DMS53 treated with DMSO at 0.1 percent for 48 hours (cell line): Measurements from ENCODE around the gene VPS35L.
"Not testable (repeated sequence)": the region's sequence is repeated elsewhere in the genome, so short reads cannot be mapped to it uniquely, and the experiment has no call there.

Experiments used
- DNase-seq: peaks from one replicate; lab custom pipeline; 2025; ENCODE audit not compliant: unreplicated experiment; lab: John Stamatoyannopoulos, UW

VPS35L gene

DNA sequence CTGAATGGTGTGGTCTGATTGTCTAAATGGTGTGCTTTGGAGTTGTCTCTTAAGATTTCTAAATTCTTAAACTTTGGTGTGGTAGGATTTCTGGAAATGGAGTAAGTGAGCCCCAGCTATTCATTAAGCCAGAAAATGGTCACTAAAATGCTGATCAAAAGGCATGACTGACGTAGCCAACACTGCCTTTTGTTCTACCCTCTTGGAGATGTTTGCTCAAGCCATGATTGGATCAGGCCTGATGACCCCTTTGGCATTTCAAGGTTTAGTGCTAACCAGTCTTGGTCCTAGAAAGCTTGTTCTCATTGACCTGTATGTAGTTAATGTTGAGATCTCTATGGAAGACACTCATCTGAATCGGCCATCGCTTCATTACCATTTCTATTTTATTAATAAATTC, 94.5 kb downstream of the VPS35L start:
- no peak for DNase-seq

DNA sequence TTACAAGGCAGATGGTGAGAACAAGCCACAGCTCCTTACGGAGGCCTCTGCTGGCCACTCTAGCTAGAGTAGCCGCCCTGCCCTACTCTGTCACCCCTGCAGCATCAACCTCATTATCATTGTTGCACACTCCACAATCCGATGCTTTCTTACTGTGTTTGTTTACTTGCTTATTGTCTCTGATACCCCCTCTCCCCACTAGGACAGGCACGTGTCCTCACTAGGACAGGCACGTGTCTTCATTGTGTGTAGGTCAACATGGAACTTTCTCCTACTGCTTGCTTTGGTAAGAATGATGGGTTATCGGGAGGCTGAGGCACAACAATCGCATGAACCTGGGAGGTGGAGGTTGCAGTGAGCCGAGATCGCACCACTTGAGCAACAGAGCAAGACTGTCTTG, 98.6 kb downstream of the VPS35L start:
- no peak for DNase-seq

DNA sequence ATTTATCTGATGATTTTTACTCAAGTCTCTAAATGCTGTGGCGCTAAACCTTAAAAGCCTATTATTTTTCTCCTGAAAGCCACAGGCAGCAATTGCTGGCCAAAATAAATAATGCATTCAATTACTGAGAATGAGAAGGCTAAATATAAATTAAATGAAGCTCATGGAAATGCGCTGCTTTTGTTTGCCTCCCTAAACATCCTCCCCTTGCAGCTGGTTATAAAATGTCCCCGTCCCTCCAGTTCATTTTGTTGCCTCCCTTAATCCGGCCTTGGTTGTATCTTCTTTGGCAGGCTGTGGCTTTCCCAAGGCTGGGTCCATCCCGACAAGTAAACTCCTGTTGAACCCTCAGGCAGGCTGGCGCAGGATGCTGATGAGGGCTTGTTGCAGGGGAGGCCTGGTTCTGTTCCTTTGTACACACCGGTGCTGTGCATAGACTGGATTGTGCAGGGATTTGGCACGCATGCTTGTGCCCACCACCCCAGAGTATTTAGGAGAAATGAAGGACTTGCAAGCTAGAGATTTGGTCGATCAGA, 99.8 kb downstream of the VPS35L start:
- no peak for DNase-seq

DNA sequence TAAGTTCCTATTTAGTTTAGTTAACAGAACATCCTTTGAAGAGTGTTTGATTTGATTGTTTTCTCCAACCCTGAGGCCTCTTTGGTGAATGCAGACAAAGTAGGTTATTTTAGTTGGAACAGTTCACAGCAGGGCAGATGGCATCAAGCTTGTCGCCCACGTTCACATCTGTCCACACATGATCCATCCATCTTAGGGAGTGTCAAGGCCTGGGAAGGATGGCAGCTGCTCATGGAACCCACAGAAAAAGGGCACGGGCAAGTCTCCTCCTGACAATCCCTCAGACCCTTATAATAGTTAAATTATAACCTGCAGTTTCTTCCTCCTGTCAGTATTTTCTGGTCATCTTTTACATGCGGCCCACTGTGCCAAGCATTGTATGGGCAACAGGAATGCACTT, 102.3 kb downstream of the VPS35L start:
- DNase-seq: no peak

DNA sequence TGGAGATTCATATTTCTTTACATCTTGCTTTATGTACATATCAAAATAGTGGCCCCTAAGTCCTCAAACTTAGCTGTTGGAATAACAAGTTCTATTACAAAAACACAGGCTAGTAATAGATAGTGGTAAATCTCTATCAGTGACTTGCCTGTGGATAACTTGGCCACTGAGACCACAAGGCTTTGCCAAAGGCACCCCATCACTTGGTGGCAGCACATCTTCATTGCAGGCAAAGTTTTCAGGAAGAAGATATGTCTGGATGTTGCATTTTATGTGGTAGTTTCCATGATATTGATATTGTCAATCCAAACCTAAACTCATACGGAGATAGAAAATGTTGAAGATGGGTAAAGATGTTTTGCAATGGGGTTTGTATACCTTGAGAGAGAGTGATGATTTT, 104.1 kb downstream of the VPS35L start:
- DNase-seq: no peak

DNA sequence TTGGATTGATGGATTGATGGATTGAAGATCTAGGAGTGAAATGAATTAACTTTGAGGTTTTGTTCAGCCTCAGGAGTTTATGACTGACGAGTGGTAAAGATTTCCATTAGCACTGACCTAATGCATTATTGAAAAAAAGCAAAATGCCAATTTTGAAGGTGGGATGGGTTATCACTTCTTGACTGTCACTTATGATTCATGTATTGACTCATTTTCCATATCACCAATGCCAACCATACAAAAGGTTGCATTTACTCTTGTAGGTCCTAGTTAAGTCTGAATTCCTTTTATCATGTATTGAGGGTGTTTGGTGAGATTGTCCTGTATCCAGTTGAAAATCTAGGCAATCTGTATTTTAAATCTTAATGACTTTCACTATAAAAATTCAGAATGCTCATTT, 104.9 kb downstream of the VPS35L start:
- DNase-seq: no peak

DNA sequence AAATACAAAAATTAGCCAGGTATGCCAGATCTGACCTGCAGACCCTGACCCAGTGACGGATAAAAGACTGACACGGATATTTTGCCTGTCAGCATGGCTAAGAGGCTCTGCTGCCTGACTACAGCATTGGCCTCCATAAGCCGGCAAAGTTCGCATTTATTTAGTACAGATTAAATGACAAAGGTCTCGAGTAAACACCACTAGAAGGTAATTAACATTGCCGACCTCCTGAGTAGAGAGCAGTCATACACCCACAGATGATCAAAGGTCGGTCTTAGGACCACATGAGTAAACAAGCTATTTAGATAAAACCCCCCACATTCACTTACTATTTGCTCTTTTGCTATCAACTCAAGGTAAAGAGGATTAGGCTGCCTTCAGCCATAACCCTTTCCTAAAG, 106.8 kb downstream of the VPS35L start:
- no peak for DNase-seq

DNA sequence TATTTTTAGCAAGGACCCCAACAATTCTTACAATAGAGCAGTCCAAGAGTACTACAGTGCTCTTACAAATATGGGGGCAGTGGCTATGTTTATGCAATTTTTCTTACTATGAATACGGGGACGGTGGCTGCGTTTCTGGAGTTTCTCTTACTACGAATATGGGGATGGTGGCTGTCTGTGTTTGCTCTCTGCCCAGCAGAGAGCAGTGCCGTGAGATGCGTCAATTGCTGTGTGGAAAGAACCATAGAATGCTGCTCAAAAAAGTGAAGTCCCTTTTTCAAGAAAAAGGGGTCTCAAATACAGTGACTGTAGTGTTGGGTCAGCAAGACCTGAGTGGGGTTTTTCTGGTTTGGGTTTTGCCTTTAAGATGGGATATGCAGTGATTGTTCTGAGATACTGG, 108.7 kb downstream of the VPS35L start:
- DNase-seq: no peak

DNA sequence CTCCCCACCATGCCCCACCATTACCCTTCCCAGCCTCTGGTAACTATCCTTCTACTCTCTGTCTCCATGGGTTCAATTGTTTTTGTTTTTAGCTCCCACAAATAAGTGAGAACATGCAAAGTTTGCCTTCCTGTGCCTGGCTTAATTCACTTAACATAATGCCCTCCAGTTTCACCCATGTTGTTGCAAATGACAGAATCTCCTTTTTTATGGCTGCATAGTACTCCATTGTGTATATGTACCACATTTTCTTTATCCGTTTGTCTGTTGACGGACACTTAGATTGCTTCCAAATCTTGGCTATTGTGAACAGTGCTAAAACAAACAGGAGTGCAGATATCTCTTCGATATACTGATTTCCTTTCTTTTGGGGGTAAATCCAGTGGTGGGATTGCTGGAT, 109.8 kb downstream of the VPS35L start:
- DNase-seq: not testable (repeated sequence)

DNA sequence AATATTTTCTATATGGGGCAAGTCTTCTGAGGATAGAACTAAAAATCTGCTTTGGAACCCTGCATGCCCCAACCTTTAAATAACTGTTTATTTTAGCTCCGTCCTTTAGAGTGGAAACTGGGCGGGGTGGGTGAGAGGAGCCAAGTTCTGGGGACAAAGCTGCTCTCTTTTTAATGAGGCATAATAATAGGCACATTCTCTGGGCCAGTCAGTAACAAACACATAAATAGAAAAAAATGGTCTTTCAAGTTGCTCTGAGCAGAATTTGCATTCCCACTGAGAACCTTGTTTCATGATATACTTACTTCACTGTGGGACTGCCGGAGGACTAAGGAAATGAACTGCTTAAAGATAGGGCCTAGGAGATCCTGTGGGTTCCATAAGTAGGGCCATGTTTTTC, 111.0 kb downstream of the VPS35L start:
- DNase-seq: no peak

DNA sequence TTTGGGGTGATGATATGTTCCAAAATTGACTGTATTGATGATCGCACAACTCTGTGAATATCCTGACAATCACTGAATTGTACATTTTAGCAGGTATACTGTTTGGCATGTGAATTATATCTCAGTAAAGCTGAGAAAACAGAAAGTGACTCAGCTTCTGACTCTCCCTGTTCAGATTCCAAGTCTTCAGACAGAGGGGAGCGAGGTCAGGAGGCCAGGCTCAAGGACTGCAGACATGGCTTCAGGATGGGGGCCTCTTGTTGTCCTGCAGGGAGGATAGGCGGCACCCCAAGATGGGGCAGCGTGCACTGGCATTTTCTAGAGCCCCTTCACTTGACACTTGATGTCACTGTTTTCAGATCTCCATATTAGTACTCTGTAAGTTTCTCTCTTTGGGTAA, 116.9 kb downstream of the VPS35L start:
- DNase-seq: no peak

DNA sequence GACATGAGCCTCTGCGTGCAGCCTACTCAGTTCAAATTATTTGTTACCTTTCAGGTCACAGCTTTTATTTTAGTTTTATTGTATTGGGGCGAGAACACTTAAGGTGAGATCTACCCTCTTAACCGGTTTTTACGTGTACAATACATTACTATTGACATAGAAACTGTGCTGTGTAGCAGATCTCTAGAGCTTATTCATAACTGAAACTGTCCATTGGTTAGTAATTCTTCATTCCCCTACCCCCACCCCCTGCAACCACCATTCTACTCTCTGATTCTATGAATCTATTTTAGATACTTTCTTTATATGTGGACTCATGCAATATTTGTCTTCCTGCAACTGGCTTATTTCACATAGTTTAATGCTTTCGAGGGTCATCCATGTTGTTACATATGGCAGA, 119.0 kb downstream of the VPS35L start:
- DNase-seq: no peak

DNA sequence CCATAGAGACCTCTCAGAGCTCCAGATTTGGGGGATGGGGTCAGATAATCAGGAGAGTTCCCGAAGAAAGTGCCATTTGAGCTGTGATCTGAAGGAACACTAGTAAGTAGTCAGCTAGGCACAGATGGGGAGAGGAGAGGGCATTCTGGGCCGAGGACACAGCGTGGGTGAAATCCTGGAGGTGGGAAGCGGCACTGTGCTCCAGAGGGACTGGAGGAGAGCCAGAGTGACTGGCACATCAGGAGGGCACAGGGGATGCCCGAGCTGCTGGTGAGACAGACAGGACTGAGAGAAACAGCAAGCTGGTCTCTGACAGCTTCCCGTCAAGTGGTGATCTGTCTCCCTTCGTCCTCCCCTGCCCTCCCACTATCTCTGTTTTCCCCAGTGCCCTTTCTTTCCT, 121.9 kb downstream of the VPS35L start:
- DNase-seq: no peak

DNA sequence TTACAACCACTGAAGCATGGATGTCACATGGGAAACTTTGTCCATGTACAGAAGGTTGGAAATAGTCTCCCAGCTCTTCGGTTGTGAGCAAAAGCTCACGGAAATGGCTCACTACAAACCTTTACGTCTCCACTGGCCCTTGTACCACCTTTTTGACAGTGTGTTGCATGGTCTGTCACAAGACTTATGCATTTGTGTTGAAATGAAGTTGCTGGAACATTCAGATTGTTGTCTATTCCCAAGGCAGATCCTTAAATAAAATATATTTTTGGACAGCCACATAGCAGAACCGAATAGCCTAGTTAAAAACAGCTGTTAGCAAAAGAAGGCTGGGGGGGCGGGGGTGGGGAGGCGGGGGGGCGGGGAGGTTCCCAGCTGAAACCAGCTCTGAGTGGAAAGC, 123.3 kb downstream of the VPS35L start:
- DNase-seq: no peak

DNA sequence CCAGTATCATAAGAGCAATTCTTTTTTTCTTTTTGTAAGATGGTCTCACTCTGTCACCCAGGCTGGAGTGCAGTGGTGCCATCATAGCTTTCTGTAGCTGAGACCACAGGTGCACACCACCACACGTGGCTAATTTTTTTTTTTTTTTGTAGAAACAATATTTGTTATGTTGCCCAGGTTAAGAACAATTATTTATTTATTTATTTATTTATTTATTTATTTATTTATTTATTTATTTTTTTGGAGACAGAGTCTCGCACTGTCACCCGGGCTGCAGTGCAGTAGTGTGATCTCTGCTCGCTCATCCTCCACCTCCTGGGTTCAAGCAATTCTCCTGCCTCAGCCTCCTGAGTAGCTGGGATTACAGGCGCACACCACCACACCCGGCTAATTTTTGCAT, 123.8 kb downstream of the VPS35L start:
- not testable (repeated sequence) for DNase-seq

DNA sequence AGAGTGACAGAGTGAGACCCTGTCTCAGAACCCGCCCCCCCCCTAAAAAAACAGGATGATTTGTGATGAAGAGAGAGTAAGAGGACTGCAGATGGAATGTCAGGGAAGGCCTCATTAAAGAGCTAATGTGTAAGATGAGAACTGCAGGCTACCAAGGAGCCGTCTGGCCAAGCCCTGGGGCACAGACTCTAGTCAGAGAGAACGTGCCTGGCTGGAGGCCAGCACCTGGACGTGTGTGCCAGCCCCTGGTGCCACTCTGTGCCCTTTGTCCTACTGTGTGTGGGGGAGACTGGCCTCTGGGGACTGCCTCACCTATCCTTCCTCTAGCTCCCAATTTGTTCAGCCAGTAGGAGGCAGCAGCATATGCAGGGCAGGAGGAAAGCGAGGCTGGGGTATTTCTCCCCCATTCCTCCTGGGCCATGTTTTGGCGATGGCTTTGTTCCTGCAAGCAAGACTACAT, 125.4 kb downstream of the VPS35L start:
- DNase-seq: no peak

DNA sequence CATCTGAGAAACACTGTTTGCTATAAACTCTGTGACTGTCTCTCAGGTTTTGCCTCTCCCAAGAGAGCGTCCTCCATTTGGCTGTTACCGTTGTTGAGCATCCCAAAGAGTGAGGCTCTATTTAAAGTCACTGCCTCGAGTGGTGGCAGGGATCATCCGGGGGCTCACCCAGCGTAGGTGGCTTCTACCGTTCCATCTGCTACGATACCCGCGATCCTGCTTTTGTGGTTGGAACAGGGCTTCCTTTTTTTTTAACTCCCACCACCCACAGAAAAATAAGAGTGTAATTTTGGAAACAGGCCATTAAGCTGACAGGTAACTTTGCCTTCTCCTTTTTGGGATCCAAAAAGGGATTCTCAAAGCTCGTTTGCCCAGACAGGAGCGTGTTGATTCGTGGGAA, 126.1 kb downstream of the VPS35L start:
- DNase-seq: no peak

DNA sequence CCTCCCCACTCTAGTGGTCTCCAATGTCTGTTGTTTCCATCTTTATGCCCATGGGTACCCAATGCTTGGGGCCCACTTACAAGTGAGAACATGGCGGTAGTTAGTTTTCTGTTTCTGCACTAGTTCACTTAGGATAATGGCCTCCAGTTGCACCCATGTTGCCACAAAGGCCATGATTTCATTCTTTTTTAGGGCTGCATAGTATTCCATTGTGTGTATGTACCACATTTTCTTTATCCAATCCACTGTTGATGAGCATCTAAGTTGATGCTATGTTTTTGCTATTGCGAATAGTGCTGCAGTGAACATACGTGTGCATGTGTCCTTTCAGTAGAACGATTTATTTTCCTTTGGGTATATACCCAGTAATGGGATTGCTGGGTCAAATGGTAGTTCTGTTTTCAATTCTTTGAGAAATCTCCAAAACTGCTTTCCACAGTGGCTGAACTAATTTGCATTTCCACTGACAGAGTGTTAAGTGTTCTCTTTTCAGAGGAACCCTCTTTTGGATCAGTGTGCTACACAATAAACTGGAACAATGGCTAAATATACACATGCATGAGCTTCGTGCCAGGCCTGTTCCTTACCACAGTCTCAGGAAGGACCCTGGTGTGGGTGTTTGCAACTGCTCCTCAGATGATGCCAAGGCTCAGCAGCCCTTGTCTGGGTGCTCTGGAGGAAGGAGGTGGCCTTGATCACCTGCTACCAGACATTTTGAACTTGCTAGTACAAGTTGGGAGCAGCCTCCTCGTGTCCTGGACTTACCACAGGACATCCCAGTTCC, 128.1 kb downstream of the VPS35L start:
- DNase-seq: no peak

DNA sequence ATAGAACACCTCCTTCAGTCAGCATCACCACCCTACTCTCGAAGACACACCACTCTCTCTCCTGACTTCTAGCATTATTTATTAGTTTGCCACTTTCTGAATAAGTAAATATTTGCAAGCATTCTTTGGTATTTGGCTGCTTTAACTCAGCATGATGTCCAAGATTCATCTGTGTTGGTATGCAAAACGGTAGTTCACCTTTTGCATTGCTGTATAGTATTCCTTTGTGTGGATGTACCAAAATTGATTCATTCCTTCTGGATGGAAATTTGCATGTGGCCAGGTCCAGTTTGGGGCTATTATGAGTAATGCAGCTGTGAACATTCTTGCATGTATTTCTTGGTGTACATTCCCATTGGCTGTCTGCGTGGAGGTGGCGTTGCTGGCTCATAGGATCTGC, 129.7 kb downstream of the VPS35L start:
- no peak for DNase-seq

DNA sequence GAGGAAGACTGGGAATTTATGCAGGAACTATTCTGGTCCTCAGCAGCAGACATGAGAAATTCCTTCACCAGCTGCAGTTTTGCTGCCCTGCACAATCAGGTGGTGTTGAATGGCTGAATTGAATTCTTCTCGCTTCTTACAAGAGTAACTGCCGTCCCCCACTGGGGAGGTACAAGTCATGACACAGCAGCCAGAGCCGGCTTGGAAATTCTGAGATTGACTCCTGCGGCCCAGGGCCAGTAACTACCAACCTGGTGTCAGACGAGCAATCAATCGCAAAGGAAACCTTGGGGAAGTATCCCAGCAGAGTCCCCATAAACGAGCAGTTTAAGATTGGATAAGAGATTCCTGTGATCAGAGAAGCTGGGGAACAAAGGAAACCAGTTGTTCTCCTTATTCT, 131.8 kb downstream of the VPS35L start:
- no peak for DNase-seq

DNA sequence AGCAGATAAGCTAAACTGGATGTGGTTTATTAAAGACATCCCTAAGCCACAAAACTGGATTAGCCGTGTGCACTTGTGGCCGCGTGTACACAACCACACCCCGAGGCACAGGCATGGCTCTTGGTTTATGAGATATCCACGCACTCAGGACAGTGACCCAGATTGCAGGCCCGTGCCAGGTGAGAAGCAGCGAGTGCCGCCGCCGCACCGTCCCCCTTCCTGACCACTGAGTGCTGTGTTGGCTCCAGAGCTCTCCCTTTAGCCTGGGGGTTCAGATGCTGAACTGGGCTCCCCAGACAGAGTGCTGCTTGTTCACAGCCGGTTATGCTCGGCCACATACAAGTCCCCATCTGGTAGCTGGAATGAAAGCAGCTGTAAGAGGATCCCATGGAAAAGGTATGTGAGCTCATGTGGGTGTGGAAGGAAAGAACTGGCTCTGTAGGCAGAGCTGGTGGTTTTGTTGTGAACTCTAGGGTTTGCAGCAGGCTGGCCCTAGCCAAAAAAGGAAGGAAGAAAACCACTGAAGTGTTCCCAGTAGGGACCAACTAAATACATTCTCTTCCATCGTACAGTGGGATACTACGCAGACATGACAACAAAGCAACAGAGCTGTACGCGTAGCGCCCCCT, 133.0 kb downstream of the VPS35L start:
- no peak for DNase-seq

DNA sequence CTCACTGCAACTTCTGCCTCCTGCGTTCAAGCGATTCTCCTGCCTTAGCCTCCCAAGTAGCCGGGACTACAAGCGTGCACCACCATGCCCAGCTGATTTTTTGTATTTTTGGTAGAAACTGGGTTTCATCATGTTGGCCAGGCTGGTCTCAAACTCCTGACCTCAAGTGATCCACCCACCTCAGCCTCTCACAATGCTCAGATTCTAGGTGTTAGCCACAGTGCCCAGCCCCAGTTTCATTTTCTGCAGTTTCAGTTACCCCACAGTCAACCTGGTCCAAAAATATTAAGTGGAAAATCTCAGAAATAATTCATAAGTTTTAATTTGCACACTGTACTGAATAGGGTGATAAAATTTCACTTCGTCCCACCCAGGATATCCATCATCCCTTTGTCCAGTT, 133.8 kb downstream of the VPS35L start:
- DNase-seq: no peak

DNA sequence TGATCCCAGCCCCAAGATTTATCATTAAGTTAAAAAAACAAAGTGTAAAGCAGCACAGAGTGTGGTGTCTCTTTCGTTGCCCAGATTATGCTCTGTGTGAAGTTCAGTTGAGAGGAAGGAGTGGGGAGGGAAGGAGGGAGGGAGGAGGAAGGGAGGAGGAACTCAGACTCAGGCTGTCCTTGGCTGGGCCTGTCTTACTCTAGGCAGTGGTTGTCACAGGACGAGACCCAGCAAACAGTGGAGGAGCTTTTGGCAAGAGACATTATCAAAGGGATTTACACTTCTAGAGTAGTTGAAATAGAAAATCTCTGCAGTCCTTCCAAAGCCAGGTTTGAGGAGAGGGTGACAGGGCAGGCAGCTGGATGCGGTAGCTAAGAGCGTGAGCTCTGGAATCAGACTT, 134.7 kb downstream of the VPS35L start:
- no peak for DNase-seq
